ENCODE data around the gene SLIT3.

SLIT3 gene

DNA sequence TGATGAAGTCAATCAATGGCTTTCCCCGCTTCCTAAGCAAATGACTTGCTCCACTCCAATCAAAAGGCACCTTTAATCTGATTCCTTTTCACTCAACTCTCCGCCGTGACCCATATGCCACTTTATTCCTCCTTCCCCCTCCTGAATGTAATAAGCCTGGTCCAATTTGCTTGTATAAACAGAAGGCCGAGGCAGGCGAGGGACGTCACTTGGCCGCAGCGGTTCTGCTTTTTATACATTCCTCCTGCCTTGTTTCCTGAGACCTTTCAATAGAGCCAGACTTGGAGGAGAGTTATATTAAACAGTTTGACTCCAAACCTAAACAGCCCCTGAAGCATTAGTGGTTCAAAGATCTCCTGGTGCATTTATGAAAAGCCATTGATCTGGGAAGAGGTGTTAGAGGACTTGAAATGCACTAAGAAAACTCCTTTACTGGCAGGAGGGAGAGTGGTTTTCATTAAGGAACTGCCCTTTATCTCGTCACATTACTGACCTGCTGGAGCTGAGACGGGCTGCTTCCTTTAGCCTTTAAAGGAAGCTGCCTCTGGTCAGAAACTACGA is 273.4 kb downstream of the SLIT3 start:
- DNase-seq (ENCODE audit: low read depth): no peak
- TF ChIP-seq, protein P1, sequence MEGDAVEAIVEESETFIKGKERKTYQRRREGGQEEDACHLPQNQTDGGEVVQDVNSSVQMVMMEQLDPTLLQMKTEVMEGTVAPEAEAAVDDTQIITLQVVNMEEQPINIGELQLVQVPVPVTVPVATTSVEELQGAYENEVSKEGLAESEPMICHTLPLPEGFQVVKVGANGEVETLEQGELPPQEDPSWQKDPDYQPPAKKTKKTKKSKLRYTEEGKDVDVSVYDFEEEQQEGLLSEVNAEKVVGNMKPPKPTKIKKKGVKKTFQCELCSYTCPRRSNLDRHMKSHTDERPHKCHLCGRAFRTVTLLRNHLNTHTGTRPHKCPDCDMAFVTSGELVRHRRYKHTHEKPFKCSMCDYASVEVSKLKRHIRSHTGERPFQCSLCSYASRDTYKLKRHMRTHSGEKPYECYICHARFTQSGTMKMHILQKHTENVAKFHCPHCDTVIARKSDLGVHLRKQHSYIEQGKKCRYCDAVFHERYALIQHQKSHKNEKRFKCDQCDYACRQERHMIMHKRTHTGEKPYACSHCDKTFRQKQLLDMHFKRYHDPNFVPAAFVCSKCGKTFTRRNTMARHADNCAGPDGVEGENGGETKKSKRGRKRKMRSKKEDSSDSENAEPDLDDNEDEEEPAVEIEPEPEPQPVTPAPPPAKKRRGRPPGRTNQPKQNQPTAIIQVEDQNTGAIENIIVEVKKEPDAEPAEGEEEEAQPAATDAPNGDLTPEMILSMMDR (conservative IDR thresholded peaks at IDR 0.05; ENCODE audit: low read depth, low read length): no peak
- H3K4me3 ChIP-seq (ENCODE audit: low read depth, low read length): no peak overlapping the region

DNA sequence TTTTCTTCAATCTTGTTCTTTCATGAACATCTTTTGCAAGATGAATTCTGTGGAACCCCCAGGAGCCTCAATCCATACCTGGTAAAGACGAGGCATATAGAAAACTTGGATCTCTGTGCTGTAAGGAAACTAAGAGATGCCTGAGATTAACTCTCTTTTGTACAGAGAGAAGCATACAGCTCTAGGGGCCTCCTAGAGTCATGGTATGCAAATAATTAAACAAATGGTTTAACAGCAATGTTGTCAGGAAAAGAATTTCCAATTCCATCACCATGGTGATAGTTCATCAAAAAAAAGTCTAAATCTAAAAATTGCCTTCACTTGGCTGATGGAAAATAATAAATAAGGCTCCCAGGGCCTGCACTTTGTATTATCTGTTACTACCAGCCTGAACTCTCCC is 275.4 kb downstream of the SLIT3 start:
- TF ChIP-seq, protein P1 (conservative IDR thresholded peaks at IDR 0.05; ENCODE audit: low read depth, low read length): no peak
- no peak for DNase-seq (ENCODE audit: low read depth)

DNA sequence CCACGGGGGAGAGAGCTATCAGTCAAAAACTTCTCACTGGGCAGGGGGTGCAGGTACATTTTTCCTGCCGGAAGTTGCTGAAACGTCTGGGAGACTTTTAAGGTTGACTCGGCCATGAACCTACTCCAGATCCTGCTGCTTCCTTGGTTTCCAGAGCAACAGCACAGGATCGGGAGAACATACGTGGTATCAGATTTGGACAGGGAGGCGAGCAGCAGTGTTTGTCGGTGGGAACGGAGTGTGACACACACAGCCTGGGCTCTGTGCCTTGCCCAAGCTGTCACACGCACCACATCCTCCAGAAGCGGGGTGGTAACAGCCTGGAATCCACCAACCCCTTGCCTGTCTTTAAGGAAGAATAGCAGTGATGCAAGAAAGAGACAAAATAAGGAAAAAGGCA is 276.5 kb downstream of the SLIT3 start:
- no peak for DNase-seq (ENCODE audit: low read depth)
- TF ChIP-seq, protein P1 (conservative IDR thresholded peaks at IDR 0.05; ENCODE audit: low read depth, low read length): no peak
- H3K4me3 ChIP-seq (ENCODE audit: low read depth, low read length): no peak overlapping the region

More for the DNA sequence above, 275.4 kb downstream of the SLIT3 start:
- no peak overlapping the region for H3K4me3 ChIP-seq (ENCODE audit: low read depth, low read length)

DNA sequence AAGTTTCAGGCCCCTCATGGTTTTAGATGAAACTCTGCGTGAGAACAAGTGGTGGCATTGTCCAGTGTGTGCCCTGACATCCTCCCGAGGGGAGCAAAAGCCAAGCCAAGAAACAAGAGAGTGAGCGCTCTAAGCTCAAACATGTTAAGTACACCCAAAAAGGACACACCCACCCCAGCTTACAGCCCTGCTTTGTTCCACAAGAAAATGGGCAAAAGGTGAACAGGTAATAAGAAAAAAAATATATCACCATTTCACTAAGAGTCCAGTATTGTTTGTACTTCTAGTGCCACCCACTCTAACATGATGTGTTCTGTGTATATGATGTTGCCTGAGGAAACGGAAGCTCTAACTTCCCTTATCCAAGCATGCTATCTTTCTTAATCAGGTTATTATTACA is 278.2 kb downstream of the SLIT3 start:
- TF ChIP-seq, protein P1 (conservative IDR thresholded peaks at IDR 0.05; ENCODE audit: low read depth, low read length): no peak
- no peak overlapping the region for H3K4me3 ChIP-seq (ENCODE audit: low read depth, low read length)
- no peak for DNase-seq (ENCODE audit: low read depth)

DNA sequence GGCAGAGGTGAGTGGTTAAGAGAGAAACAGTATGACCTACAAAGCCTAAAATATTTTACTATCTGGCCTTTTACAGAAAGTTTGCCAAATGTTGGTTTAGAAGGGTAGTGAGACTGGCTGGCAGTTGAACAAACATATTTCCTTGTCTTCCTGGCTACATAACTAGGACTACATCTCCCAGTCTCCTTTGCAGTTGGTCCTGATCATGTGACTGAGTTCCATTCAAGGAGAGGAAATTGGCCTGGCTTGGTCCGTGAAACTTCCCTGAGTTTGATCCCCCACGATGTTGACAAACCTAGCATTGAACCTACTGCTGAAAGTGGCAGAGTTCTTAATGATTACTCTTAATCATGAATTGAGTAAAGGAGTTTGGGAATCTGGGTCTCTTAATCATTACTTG is 280.8 kb downstream of the SLIT3 start:
- TF ChIP-seq, protein P1 (conservative IDR thresholded peaks at IDR 0.05; ENCODE audit: low read depth, low read length): no peak
- DNase-seq (ENCODE audit: low read depth): peak; percentile 16

DNA sequence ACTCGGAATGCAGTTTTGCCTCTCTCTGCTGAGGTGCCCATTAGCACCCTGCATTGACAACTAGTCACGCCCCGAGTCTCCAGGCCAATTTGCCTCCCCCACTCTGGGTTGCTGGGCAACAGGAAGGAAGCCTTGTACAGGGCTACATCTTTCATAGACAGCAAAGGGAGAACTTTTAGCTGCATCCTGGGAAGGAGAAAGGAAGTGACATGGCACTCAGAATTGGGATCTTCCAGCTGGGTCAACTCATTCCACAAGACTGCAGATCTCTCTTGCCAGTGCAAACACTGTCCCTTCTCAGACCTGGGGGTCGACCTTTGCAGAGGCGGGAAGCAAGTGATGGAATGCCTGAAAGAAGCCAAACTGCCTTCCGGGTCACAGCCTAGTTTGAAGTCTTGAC is 282.0 kb downstream of the SLIT3 start:
- no peak overlapping the region for H3K4me3 ChIP-seq (ENCODE audit: low read depth, low read length)
- no peak for DNase-seq (ENCODE audit: low read depth)
- TF ChIP-seq, protein P1 (conservative IDR thresholded peaks at IDR 0.05; ENCODE audit: low read depth, low read length): no peak

More for the DNA sequence above, 280.8 kb downstream of the SLIT3 start:
- H3K4me3 ChIP-seq (ENCODE audit: low read depth, low read length): no peak overlapping the region

DNA sequence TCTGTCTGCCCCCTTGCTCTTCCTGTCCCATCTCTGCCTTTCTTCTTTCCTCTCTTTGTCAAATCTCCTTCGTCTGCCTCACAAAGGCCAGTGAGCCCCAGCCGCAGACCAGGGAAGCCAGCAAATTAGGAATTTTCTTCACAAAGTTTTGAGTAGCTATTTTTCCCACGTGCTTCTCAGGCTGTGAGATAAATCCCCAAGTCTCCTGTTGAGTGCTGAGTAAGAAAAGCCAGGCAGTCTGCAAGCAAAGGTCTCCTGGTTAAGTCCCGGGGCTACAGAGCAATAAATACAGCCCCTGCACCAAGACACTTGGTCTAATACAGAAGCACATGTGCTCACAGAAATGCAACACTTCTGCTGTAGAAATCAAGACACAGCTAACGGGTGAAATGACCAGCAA is 284.9 kb downstream of the SLIT3 start:
- H3K4me3 ChIP-seq (ENCODE audit: low read depth, low read length): no peak overlapping the region
- TF ChIP-seq, protein P1 (conservative IDR thresholded peaks at IDR 0.05; ENCODE audit: low read depth, low read length): no peak
- DNase-seq (ENCODE audit: low read depth): no peak
